WTC11 (cell line): ENCODE data around the gene ZNF750. TPM values are rescaled to one million over a fixed set of nuclear protein-coding genes. Genes with fewer than 3 reads are reported as not detected.

Experiments used
- ATAC-seq: fragments of 200-7000 bp; cut with Tn5 transposase; 2 replicates; pipeline ENCODE4 v1.10.0; 2021; ENCODE audit warnings: mild to moderate bottlenecking, moderate library complexity
- CTCF ChIA-PET: fragments of 300-600 bp; sonication (Branson Sonifier 250); formaldehyde crosslinking; loops from one replicate; lab custom pipeline; 2021; ENCODE audit warnings: antibody characterized with exemption; lab: Charles Lee
- POLR2A ChIA-PET: fragments of 350-600 bp; sonication (Branson Sonifier 250); formaldehyde crosslinking; loops from one replicate; lab custom pipeline; 2021; ENCODE audit warnings: antibody characterized with exemption; lab: Charles Lee
- DNase-seq: peaks from one replicate; pipeline ENCODE4 v3.0.0; 2021; ENCODE audit warnings: low spot score
- H3K27ac Mint-ChIP-seq: 2 replicates; pipeline ENCODE4 v1.8.0; 2021; ENCODE audit warnings: mixed read lengths
- H3K27me3 Mint-ChIP-seq: 2 replicates; pipeline ENCODE4 v1.8.0; 2021; ENCODE audit warnings: low read depth, mild to moderate bottlenecking, moderate library complexity, mixed read lengths
- H3K36me3 Mint-ChIP-seq: 2 replicates; pipeline ENCODE4 v1.8.0; 2021; ENCODE audit warnings: mixed read lengths
- H3K4me1 Mint-ChIP-seq: 2 replicates; pipeline ENCODE4 v1.8.0; 2022; ENCODE audit warnings: mixed read lengths
- H3K4me3 Mint-ChIP-seq: 2 replicates; pipeline ENCODE4 v1.8.0; 2021; ENCODE audit warnings: mild to moderate bottlenecking, moderate library complexity, mixed read lengths
- H3K9me3 Mint-ChIP-seq: 2 replicates; pipeline ENCODE4 v1.8.0; 2021; ENCODE audit warnings: mixed read lengths
- AR ChIP-seq: fragments of 250-450 bp; sonication (Bioruptor Pico); IDR thresholded peaks from 2 replicates; pipeline ENCODE4 v1.9.0; 2021; ENCODE audit warnings: mild to moderate bottlenecking
- CTCF ChIP-seq: fragments of 200-600 bp; IDR thresholded peaks from 2 replicates; pipeline ENCODE4 v1.8.0; 2022; ENCODE audit warnings: antibody characterized with exemption
- ELF4 ChIP-seq: sonication (generic); formaldehyde crosslinking; IDR thresholded peaks from 2 replicates; pipeline ENCODE4 v1.8.1; 2022; ENCODE audit warnings: low read depth, mild to moderate bottlenecking, moderate library complexity, missing genetic modification reagents
- MLX ChIP-seq: sonication (generic); formaldehyde crosslinking; IDR thresholded peaks from 2 replicates; pipeline ENCODE4 v1.8.1; 2023; ENCODE audit warnings: mild to moderate bottlenecking, missing genetic modification reagents, moderate library complexity
- NR3C1 ChIP-seq: sonication (generic); formaldehyde crosslinking; conservative IDR thresholded peaks from 2 replicates; pipeline ENCODE4 v1.8.1; 2023; ENCODE audit warnings: low read depth, mild to moderate bottlenecking, missing genetic modification reagents
- OVOL2 ChIP-seq: fragments of 250-450 bp; sonication (Bioruptor Pico); IDR thresholded peaks from 2 replicates; pipeline ENCODE4 v1.9.0; 2021; ENCODE audit warnings: mild to moderate bottlenecking, borderline replicate concordance
- PRRX2 ChIP-seq: fragments of 250-450 bp; sonication (Bioruptor Pico); IDR thresholded peaks from 2 replicates; pipeline ENCODE4 v1.8.0; 2021; ENCODE audit warnings: mild to moderate bottlenecking
- STAT6 ChIP-seq: sonication (generic); formaldehyde crosslinking; conservative IDR thresholded peaks from 2 replicates; pipeline ENCODE4 v1.8.1; 2023; ENCODE audit warnings: mild to moderate bottlenecking, low read depth, missing genetic modification reagents, moderate library complexity
- TEAD1 ChIP-seq: sonication (generic); formaldehyde crosslinking; IDR thresholded peaks from 2 replicates; pipeline ENCODE4 v1.8.0; 2022; ENCODE audit warnings: mild to moderate bottlenecking, missing genetic modification reagents
- TEAD4 ChIP-seq: sonication (generic); formaldehyde crosslinking; IDR thresholded peaks from 2 replicates; pipeline ENCODE4 v1.8.0; 2022; ENCODE audit warnings: mild to moderate bottlenecking, missing genetic modification reagents
- TP53 ChIP-seq: sonication (generic); formaldehyde crosslinking; IDR thresholded peaks from 2 replicates; pipeline ENCODE4 v1.8.1; 2023; ENCODE audit warnings: mild to moderate bottlenecking, missing genetic modification reagents
- ZBTB21 ChIP-seq: sonication (generic); formaldehyde crosslinking; IDR thresholded peaks from 2 replicates; pipeline ENCODE4 v1.8.1; 2023; ENCODE audit warnings: mild to moderate bottlenecking, missing genetic modification reagents, borderline replicate concordance
- ZNF263 ChIP-seq: sonication (generic); formaldehyde crosslinking; IDR thresholded peaks from 2 replicates; pipeline ENCODE4 v1.8.1; 2022; ENCODE audit warnings: low read depth, mild to moderate bottlenecking, moderate library complexity, missing genetic modification reagents
- ZNF317 ChIP-seq: sonication (generic); formaldehyde crosslinking; IDR thresholded peaks from 2 replicates; pipeline ENCODE4 v1.8.1; 2023; ENCODE audit warnings: low read depth, mild to moderate bottlenecking, moderate library complexity, missing genetic modification reagents, borderline replicate concordance
- ZNF416 ChIP-seq: fragments of 250-450 bp; sonication (Bioruptor Pico); IDR thresholded peaks from 2 replicates; pipeline ENCODE4 v1.9.0; 2021; ENCODE audit warnings: mild to moderate bottlenecking, inconsistent platforms
- ZSCAN18 ChIP-seq: fragments of 250-450 bp; sonication (Bioruptor Pico); IDR thresholded peaks from 2 replicates; pipeline ENCODE4 v2.1.2; 2022; ENCODE audit warnings: mild to moderate bottlenecking, moderate library complexity
- total RNA-seq: library from RNA; stranded (reverse); gene quantifications from 3 replicates; pipeline ENCODE4 v1.2.3, GENCODE V29; 2021

Gene ZNF750
- total RNA-seq, 1 experiment from 2014 or later: 0.04 TPM

GRCh38 chr17:82783498-82783897 lies 56.3 kb downstream of the ZNF750 start:
- H3K36me3 Mint-ChIP-seq: peaks cover 33% of the 10 kb centered on the region
- ChIA-PET POLR2A (no interaction called here), CTCF (no interaction called here)
- no peak overlapping the region for H3K27ac Mint-ChIP-seq
- DNase-seq (no peak), ATAC-seq (no peak)
- no peak for TF ChIP-seq TEAD1
- no peak for TF ChIP-seq ZNF317
- no peak for TF ChIP-seq ZBTB21 (CRISPR knock-in tag)
- TF ChIP-seq ELF4 (CRISPR knock-in tag): no peak
- no peak for TF ChIP-seq ZNF263 (CRISPR knock-in tag)
- TF ChIP-seq ZNF416 (CRISPR knock-in tag): no peak
- TF ChIP-seq MLX (CRISPR knock-in tag): no peak
- no peak for TF ChIP-seq OVOL2
- H3K27me3 Mint-ChIP-seq: no peaks in the 10 kb centered on the region
- peaks cover 5% of the 10 kb centered on the region for H3K4me1 Mint-ChIP-seq
- H3K9me3 Mint-ChIP-seq: no peaks in the 10 kb centered on the region
- H3K4me3 Mint-ChIP-seq: no peak overlapping the region

- no peak overlapping the region for H3K4me3 Mint-ChIP-seq
- CTCF ChIA-PET: interaction anchor here (0.9 to 1.9 kb wide), 6 partner anchors 22 to 135 kb away, joined by 3 to 17 read pairs (median 6); no protein-coding TSS in a partner anchor
- ATAC-seq: no peak
- peaks cover 30% of the 10 kb centered on the region for H3K36me3 Mint-ChIP-seq
- no peaks in the 10 kb centered on the region for H3K27me3 Mint-ChIP-seq
- H3K4me1 Mint-ChIP-seq: peaks cover 5% of the 10 kb centered on the region
- H3K27ac Mint-ChIP-seq: peak overlapping the region; percentile 65; the same call in 1 of the 2 replicates
- H3K9me3 Mint-ChIP-seq: no peaks in the 10 kb centered on the region
- no peak for TF ChIP-seq ZSCAN18 (CRISPR knock-in tag)
- TF ChIP-seq, all 79 proteins: peak for 0
- POLR2A ChIA-PET: interaction anchor here (0.7 kb wide), 1 partner anchor 43 kb away, joined by 4 read pairs; no protein-coding TSS in a partner anchor
- no peak for DNase-seq
These were observed 57.1 kb downstream of the ZNF750 start for GRCh38 chr17:82782657-82783207.

GRCh38 chr17:82781894-82782274 lies 57.9 kb downstream of the ZNF750 start:
- peak; percentile 98 for ATAC-seq
- ChIA-PET CTCF (interaction anchor here (0.6 to 1.9 kb wide), 42 partner anchors 10 to 255 kb away, joined by 3 to 17 read pairs (median 4); partner anchors contain the start of gene RAB40B), POLR2A (no interaction called here)
- Mint-ChIP-seq H3K27me3 (no peaks in the 10 kb centered on the region), H3K4me1 (peaks cover 5% of the 10 kb centered on the region), H3K4me3 (no peak overlapping the region), H3K27ac (0 out of 2 replicates have a peak overlapping the region, but pooled peaks have one; percentile 8), H3K36me3 (peaks cover 34% of the 10 kb centered on the region), H3K9me3 (no peaks in the 10 kb centered on the region)
- TF ChIP-seq TP53 (CRISPR knock-in tag): no peak
- TF ChIP-seq TEAD4: no peak
- no peak for TF ChIP-seq STAT6
- TF ChIP-seq AR (CRISPR knock-in tag): no peak
- no peak for TF ChIP-seq TEAD1
- TF ChIP-seq NR3C1 (CRISPR knock-in tag): no peak
- TF ChIP-seq PRRX2 (CRISPR knock-in tag): no peak
- TF ChIP-seq CTCF: peak; percentile 77
- peak; percentile 87 for DNase-seq
